ENCODE data around the gene ROBO2.

ROBO2 gene

DNA sequence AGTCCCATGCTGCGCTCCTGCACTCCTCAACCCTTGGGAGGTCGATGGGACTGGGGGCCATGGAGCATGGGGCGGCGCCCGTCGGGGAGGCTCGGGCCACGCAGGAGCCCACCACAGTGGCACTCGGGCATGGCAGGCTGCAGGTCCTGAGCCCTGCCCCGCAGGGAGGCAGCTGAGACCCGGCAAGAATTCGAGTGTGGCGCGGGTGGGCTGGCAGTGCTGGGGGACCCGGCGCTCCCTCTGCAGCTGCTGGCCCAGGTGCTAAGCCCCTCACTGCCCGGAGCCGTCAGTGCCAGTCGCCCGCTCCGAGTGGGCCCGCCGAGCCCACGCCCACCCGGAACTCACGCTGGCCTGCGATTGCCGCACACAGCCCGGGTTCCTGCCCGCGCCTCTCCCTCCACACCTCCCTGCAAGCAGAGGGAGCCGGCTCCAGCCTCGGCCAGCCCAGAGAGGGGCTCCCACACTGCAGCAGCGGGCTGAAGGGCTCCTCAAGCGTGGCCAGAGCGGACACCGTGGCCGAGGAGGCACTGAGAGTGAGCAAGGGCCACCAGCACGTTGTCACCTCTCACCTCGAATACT, 200.3 kb downstream of the ROBO2 start:
- no peak overlapping the region for H3K4me3 ChIP-seq (ENCODE audit: low read length)
- no peak for DNase-seq (ENCODE audit: low read depth, low spot score)

GRCh38 chr3:77242371-77242770, 202.5 kb downstream of the ROBO2 start:
- no peak overlapping the region for H3K4me3 ChIP-seq (ENCODE audit: low read length)
- no peak for DNase-seq (ENCODE audit: low read depth, low spot score)

GRCh38 chr3:77244981-77245380, 205.1 kb downstream of the ROBO2 start:
- no peak overlapping the region for H3K4me3 ChIP-seq (ENCODE audit: low read length)
- no peak for DNase-seq (ENCODE audit: low read depth, low spot score)

- DNase-seq (ENCODE audit: low read depth, low spot score): no peak
- no peak overlapping the region for H3K4me3 ChIP-seq (ENCODE audit: low read length)
These were observed 207.2 kb downstream of the ROBO2 start for GRCh38 chr3:77247061-77247460.

DNA sequence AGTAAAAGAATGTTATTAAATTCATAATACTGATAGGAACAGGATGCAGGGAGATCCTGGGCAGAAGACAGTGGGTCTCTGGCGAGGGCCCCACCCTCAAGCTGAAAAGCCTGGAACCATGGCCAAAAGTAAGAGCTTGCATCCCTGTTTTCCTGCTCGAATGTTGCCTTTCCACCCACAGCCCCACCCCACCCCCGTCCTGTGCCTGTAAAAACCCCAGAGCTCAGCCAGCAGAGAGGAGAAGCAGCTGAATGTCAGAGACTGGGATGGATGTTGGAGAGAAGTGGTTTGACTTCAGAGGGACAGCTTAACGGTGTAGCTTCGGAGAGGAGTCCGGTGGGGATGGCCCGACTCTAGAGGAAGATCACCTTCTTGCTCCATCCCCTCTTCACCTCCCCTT, 207.9 kb downstream of the ROBO2 start:
- no peak overlapping the region for H3K4me3 ChIP-seq (ENCODE audit: low read length)
- DNase-seq (ENCODE audit: low read depth, low spot score): no peak

DNA sequence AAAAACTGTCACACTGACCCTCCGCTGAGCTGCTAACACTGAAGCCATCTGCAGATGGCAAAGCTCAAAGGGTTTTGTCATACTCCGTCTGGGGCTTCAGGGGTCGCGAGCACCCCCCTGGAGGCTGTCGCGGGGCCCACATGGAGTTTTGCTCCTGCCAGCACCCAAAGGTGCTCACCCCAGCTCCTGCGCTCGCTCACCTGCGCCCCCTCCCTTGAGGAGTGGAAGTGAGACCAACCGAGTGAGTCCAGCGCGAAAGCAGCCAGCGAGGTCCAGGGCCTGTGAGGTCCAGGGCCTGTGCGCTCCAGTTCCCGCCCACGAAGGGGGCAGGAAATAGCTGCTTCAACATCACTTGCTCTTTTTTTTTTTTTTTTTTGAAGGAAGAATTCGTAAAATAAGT, 208.5 kb downstream of the ROBO2 start:
- no peak overlapping the region for H3K4me3 ChIP-seq (ENCODE audit: low read length)
- no peak for DNase-seq (ENCODE audit: low read depth, low spot score)

GRCh38 chr3:77251136-77251535, 211.2 kb downstream of the ROBO2 start:
- DNase-seq (ENCODE audit: low read depth, low spot score): no peak
- H3K4me3 ChIP-seq (ENCODE audit: low read length): no peak overlapping the region

DNA sequence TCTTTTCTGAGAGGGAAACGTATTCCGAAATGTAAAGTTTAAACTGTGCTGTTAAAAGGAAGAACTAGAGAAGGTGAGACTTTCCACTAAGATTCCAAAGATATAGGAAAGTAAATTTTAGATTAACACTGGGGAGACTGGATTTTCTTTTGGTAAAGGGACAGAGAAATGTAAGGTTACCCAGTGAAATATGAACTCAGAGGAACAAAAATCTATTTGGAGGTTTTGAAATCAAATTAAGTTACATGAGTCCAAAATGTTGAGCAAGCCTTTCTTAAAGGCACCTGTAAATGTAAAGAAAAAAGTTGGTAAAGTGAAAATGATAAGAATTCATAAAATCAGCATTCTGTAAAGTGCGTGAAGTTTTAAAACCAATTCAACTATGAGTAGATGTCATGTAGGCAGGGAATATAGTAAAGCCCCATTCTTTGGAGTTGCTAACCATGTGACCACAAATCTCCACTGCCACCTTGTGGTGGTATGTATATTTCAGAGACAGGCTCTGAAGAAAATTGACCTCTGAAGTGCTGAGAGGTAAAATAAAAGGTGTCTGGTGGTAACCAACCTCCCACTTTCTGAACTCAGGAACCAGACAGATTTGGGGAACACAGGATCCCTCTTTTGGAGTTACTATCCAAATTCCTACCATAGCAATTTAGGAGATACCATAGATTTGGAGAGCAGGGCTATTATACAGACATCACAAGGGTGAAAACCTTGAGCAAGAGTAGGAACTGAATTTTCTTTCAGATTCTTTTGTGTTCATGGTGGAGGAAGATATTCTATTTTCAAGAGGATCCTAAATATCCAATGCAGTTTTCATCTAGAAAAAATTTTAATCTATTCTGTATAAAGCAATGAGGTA, 215.3 kb downstream of the ROBO2 start:
- no peak overlapping the region for H3K4me3 ChIP-seq (ENCODE audit: low read length)
- DNase-seq (ENCODE audit: low read depth, low spot score): peak; percentile 51

DNA sequence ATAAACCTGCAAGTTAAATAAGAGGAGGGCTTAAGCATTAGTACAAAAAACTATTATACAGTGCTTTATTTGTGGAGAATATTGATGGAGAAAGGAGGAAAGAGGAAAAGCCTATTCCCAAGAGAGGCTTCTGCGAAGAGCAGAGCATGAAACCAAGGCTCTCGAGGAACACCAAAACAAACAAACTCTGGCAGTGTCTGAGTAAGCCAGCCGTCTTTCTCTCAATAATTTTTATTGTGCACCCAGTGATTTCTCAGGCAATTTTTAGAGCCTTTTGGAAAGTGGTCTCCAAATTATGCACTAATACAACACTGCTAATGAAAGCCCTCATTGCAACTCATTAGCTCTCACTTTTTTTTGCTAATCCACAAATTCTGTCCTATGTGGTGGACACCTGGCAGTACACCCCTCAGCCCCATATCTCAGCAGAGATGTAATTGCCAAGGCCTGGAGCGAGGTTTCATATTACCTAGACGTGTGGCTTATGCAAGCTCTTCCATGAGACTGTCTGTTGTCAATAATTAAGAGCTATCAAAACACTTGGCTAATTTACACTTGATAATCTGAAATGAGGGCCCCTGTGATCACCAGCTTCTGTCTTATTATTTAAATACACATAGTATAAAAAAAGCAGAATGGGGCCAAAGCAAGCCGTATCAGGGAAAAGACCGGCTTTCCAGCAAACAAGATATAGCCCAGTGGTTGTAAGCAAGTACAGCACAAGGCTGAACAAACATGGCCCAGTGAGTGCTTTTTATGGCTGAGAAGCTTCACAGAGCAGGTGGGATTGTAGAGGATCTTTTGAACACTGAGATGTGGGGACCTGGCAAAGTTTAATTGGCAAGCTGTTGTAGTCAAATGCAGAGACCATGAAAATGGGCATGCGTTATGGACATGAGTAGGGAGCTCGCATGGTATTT, 216.9 kb downstream of the ROBO2 start:
- no peak overlapping the region for H3K4me3 ChIP-seq (ENCODE audit: low read length)
- no peak for DNase-seq (ENCODE audit: low read depth, low spot score)

GRCh38 chr3:77259694-77260093, 219.8 kb downstream of the ROBO2 start:
- no peak for DNase-seq (ENCODE audit: low read depth, low spot score)

GRCh38 chr3:77262361-77262760, 222.5 kb downstream of the ROBO2 start:
- no peak for DNase-seq (ENCODE audit: low read depth, low spot score)
- H3K4me3 ChIP-seq (ENCODE audit: low read length): no peak overlapping the region

More at GRCh38 chr3:77259694-77260093, 219.8 kb downstream of the ROBO2 start:
- no peak overlapping the region for H3K4me3 ChIP-seq (ENCODE audit: low read length)

- no peak for DNase-seq (ENCODE audit: low read depth, low spot score)
- H3K4me3 ChIP-seq (ENCODE audit: low read length): no peak overlapping the region
These were observed 227.7 kb downstream of the ROBO2 start for GRCh38 chr3:77267589-77267988.

- no peak for DNase-seq (ENCODE audit: low read depth, low spot score)
- no peak overlapping the region for H3K4me3 ChIP-seq (ENCODE audit: low read length)
These were observed 231.4 kb downstream of the ROBO2 start for GRCh38 chr3:77271306-77271705.

- H3K4me3 ChIP-seq (ENCODE audit: low read length): no peak overlapping the region
- no peak for DNase-seq (ENCODE audit: low read depth, low spot score)
These were observed 231.8 kb downstream of the ROBO2 start for GRCh38 chr3:77271711-77272110.

- H3K4me3 ChIP-seq (ENCODE audit: low read length): no peak overlapping the region
- no peak for DNase-seq (ENCODE audit: low read depth, low spot score)
These were observed 239.4 kb downstream of the ROBO2 start for GRCh38 chr3:77279276-77279675.

- H3K4me3 ChIP-seq (ENCODE audit: low read length): no peak overlapping the region
- DNase-seq (ENCODE audit: low read depth, low spot score): no peak
These were observed 241.8 kb downstream of the ROBO2 start for GRCh38 chr3:77281721-77282120.

- DNase-seq (ENCODE audit: low read depth, low spot score): no peak
- H3K4me3 ChIP-seq (ENCODE audit: low read length): no peak overlapping the region
These were observed 243.2 kb downstream of the ROBO2 start for GRCh38 chr3:77283108-77283507.

DNA sequence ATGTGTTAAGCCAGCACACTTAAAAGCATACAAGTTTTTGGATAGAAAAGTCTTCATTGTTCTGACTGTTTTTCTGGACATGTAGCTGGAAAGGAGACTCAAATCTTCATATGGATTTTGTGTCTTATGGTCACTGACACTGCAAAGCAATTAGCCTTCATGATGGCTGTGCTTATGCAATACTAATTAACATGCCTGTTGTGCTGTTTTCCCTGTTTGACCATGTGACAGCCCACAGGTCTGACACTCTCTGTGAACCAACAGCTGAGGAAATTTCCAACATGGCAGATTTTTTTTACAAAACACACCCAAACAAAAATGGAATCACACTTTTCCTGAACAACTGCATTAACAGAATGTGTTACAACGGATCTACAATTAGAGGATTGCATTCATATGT, 248.4 kb downstream of the ROBO2 start:
- DNase-seq (ENCODE audit: low read depth, low spot score): no peak
- no peak overlapping the region for H3K4me3 ChIP-seq (ENCODE audit: low read length)

DNA sequence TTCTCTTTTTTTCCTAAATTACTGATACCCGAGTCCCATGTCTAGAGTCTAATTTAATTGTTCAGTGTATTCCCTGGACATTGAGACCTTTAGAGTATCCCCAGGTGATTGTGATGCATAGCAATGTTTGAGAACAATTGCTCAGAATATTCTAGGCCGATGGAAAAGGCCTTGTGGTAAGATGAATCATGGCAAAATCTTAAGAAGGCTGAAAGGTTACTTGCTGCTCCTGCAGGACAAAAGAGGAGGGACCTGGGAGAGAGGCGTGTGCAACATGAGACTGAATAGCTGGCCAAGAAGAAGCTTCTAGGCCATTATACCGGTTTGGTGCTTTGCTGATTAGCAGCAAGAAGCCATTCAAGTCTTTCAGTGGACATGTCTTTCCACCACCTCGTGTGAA, 256.6 kb downstream of the ROBO2 start:
- H3K4me3 ChIP-seq (ENCODE audit: low read length): no peak overlapping the region
- DNase-seq (ENCODE audit: low read depth, low spot score): no peak

GRCh38 chr3:77298417-77298816, 258.5 kb downstream of the ROBO2 start:
- H3K4me3 ChIP-seq (ENCODE audit: low read length): no peak overlapping the region
- no peak for DNase-seq (ENCODE audit: low read depth, low spot score)
